ENCODE measurements around the gene SSBP2. TPM values are rescaled to one million over a fixed set of nuclear protein-coding genes. Genes with fewer than 3 reads are reported as not detected.

SSBP2 gene
- polyA plus RNA-seq, 5 donors = 57.8 to 107 (median 96.2) TPM

- DNase-seq = no peak
Observed at GRCh38 chr5:81768935-81769452, 18.1 kb upstream of the SSBP2 start.

GRCh38 chr5:81767938-81768337 lies 17.0 kb upstream of the SSBP2 start:
- DNase-seq = no peak

- DNase-seq = no peak
Observed at GRCh38 chr5:81767097-81767496, 16.2 kb upstream of the SSBP2 start.

GRCh38 chr5:81766611-81767010 lies 15.7 kb upstream of the SSBP2 start:
- DNase-seq = no peak

GRCh38 chr5:81763294-81763928 lies 12.5 kb upstream of the SSBP2 start:
- DNase-seq = no peak

- DNase-seq = no peak
Observed at GRCh38 chr5:81762853-81763252, 12.0 kb upstream of the SSBP2 start.

GRCh38 chr5:81762401-81762800 lies 11.5 kb upstream of the SSBP2 start:
- DNase-seq = no peak

GRCh38 chr5:81761970-81762369 lies 11.1 kb upstream of the SSBP2 start:
- no peak for DNase-seq

GRCh38 chr5:81761270-81761669 lies 10.4 kb upstream of the SSBP2 start:
- DNase-seq = no peak

GRCh38 chr5:81760521-81760920 lies 9.6 kb upstream of the SSBP2 start:
- DNase-seq = no peak

GRCh38 chr5:81759632-81760005 lies 8.7 kb upstream of the SSBP2 start:
- DNase-seq = no peak

- no peak for DNase-seq
Observed at GRCh38 chr5:81757404-81757803, 6.5 kb upstream of the SSBP2 start.

GRCh38 chr5:81756016-81756415 lies 5.1 kb upstream of the SSBP2 start:
- no peak for DNase-seq

GRCh38 chr5:81755320-81755719 lies 4.4 kb upstream of the SSBP2 start:
- DNase-seq = no peak

- DNase-seq = no peak
Observed at GRCh38 chr5:81754621-81755020, 3.7 kb upstream of the SSBP2 start.

GRCh38 chr5:81753429-81753828 lies 2.5 kb upstream of the SSBP2 start:
- DNase-seq = no peak

GRCh38 chr5:81752644-81752963 lies 1.7 kb upstream of the SSBP2 start:
- no peak for DNase-seq

GRCh38 chr5:81751836-81752643 lies 1.1 kb upstream of the SSBP2 start:
- no peak for DNase-seq

GRCh38 chr5:81750308-81751008 lies 439 bp downstream of the SSBP2 start:
- no peak for DNase-seq

- DNase-seq = no peak
Observed at GRCh38 chr5:81749561-81750307, 1.2 kb downstream of the SSBP2 start.

GRCh38 chr5:81749192-81749560 lies 1.7 kb downstream of the SSBP2 start:
- no peak for DNase-seq

- DNase-seq = no peak
Observed at GRCh38 chr5:81748556-81748955, 2.3 kb downstream of the SSBP2 start.
